ENCODE results near the gene CLSTN2. TPM values are rescaled to one million over a fixed set of nuclear protein-coding genes. Genes with fewer than 3 reads are reported as not detected.

The CLSTN2 gene
- total and polyA plus RNA-seq, 10 donors = 0.02 to 0.22 (median 0.13) TPM; not detected in 1

GRCh38 chr3:140388202-140388922, 453.4 kb downstream of the CLSTN2 start:
- Histone ChIP-seq H3K36me3 (no peaks in the 10 kb centered on the region), H3K4me3 (no peak overlapping the region), H3K9me3 (no peaks in the 10 kb centered on the region), H3K27ac (no peak overlapping the region), H3K27me3 (replicated peaks in 1 of 7) (peaks cover 0 to 11% (median 0%) of the 10 kb centered on the region in 7 donors), H3K4me1 (peaks cover 0 to 7% (median 0%) of the 10 kb centered on the region in 6 donors)
- WGBS, 5 donors = 62 to 77% (median 67%) methylated on average over 2 of the region's 2 CpGs
- DNase-seq = no peak
- intact Hi-C loops (cut with DNase I; ENCODE audit: low total_unique reads) = no loop called here
- TF ChIP-seq POLR2A (IDR thresholded peaks at IDR 0.05) (no peak), POLR2AphosphoS5 (IDR thresholded peaks at IDR 0.05) (no peak), CTCF (IDR thresholded peaks at IDR 0.05 in 8 of 11, conservative IDR thresholded peaks at IDR 0.05 in 3 of 11) (no peak)

- intact Hi-C loops (cut with DNase I; ENCODE audit: low total_unique reads) = no loop called here
- DNase-seq = no peak
- 69 to 82% (median 73%) methylated on average over 6 of the region's 6 CpGs for WGBS, 5 donors
- no peak overlapping the region for H3K4me3 ChIP-seq
- H3K4me1 ChIP-seq = no peaks in the 10 kb centered on the region
- H3K27me3 ChIP-seq (replicated peaks in 1 of 7) = peaks cover 0 to 11% (median 0%) of the 10 kb centered on the region in 7 donors
- H3K9me3 ChIP-seq = no peaks in the 10 kb centered on the region
- H3K36me3 ChIP-seq = no peaks in the 10 kb centered on the region
- H3K27ac ChIP-seq = no peak overlapping the region
- TF ChIP-seq POLR2AphosphoS5 (IDR thresholded peaks at IDR 0.05) (no peak), POLR2A (IDR thresholded peaks at IDR 0.05) (no peak), CTCF (IDR thresholded peaks at IDR 0.05 in 8 of 11, conservative IDR thresholded peaks at IDR 0.05 in 3 of 11) (no peak)
Measured at GRCh38 chr3:140391061-140391460, 456.1 kb downstream of the CLSTN2 start.

GRCh38 chr3:140394488-140395133, 459.6 kb downstream of the CLSTN2 start:
- WGBS, 5 donors = 75 to 85% (median 80%) methylated on average over 3 of the region's 3 CpGs
- H3K27ac ChIP-seq = no peak overlapping the region
- no peaks in the 10 kb centered on the region for H3K4me1 ChIP-seq
- no peak for TF ChIP-seq CTCF (IDR thresholded peaks at IDR 0.05 in 8 of 11, conservative IDR thresholded peaks at IDR 0.05 in 3 of 11)
- TF ChIP-seq POLR2AphosphoS5 (IDR thresholded peaks at IDR 0.05) = no peak
- no peak for TF ChIP-seq POLR2A (IDR thresholded peaks at IDR 0.05)
- intact Hi-C loops (cut with DNase I; ENCODE audit: low total_unique reads) = no loop called here
- no peaks in the 10 kb centered on the region for H3K36me3 ChIP-seq
- no peak for DNase-seq
- peaks cover 0 to 11% (median 0%) of the 10 kb centered on the region in 7 donors for H3K27me3 ChIP-seq (replicated peaks in 1 of 7)
- no peaks in the 10 kb centered on the region for H3K9me3 ChIP-seq
- no peak overlapping the region for H3K4me3 ChIP-seq
